ENCODE measurements around the gene CDH23.

GRCh38 chr10:71528371-71529206 lies 131.9 kb downstream of the CDH23 start:
- TF ChIP-seq CTCF (conservative IDR thresholded peaks at IDR 0.05 in 1 of 2, IDR thresholded peaks at IDR 0.05 in 1 of 2; ENCODE audit: extremely low read depth in 1 of 2, insufficient read depth in 1 of 2, low read depth in 1 of 2, low read length in 2 of 2), result no peak
- TF ChIP-seq EZH2 (IDR thresholded peaks at IDR 0.05; ENCODE audit: borderline replicate concordance, low read length), result no peak
